Rectal smooth muscle tissue (tissue), 1 donor: ENCODE results near the gene AANAT.
"Not testable (repeated sequence)": the region's sequence is repeated elsewhere in the genome, so short reads cannot be mapped to it uniquely, and the experiment has no call there.

Experiments used
- H3K27ac ChIP-seq: one replicate; pipeline ENCODE4 v1.7.0; 2013; ENCODE audit warnings: low read depth, low read length, inconsistent platforms
- H3K27me3 ChIP-seq: one replicate; pipeline ENCODE4 v1.7.0; 2013; ENCODE audit warnings: low read length; ENCODE audit not compliant: control insufficient read depth, insufficient read depth
- H3K36me3 ChIP-seq: one replicate; pipeline ENCODE4 v1.7.0; 2013; ENCODE audit warnings: low read length; ENCODE audit not compliant: control insufficient read depth, insufficient read depth
- H3K4me1 ChIP-seq: one replicate; pipeline ENCODE4 v1.7.0; 2013; ENCODE audit warnings: low read length; ENCODE audit not compliant: control insufficient read depth, insufficient read depth
- H3K4me3 ChIP-seq: one replicate; pipeline ENCODE4 v1.7.0; 2013; ENCODE audit warnings: low read length
- H3K9ac ChIP-seq: one replicate; pipeline ENCODE4 v1.7.0; 2013; ENCODE audit warnings: low read length

The AANAT gene

GRCh38 chr17:76511668-76512365, 44.4 kb downstream of the AANAT start:
- Histone ChIP-seq H3K27ac (no peak overlapping the region), H3K36me3 (no peaks in the 10 kb centered on the region)

GRCh38 chr17:76512366-76513305, 45.2 kb downstream of the AANAT start:
- H3K27ac ChIP-seq: no peak overlapping the region
- no peak overlapping the region for H3K9ac ChIP-seq

More at GRCh38 chr17:76511668-76512365, 44.4 kb downstream of the AANAT start:
- Histone ChIP-seq H3K27me3 (peaks cover under 1% of the 10 kb centered on the region), H3K9ac (no peak overlapping the region), H3K4me1 (peaks cover 4% of the 10 kb centered on the region), H3K4me3 (no peak overlapping the region)

GRCh38 chr17:76513306-76513692, 45.9 kb downstream of the AANAT start:
- Histone ChIP-seq H3K9ac (no peak overlapping the region), H3K4me3 (no peak overlapping the region), H3K4me1 (peaks cover 4% of the 10 kb centered on the region), H3K36me3 (no peaks in the 10 kb centered on the region), H3K27ac (no peak overlapping the region), H3K27me3 (no peaks in the 10 kb centered on the region)

More at GRCh38 chr17:76512366-76513305, 45.2 kb downstream of the AANAT start:
- Histone ChIP-seq H3K36me3 (no peaks in the 10 kb centered on the region), H3K4me3 (no peak overlapping the region), H3K4me1 (peaks cover 4% of the 10 kb centered on the region), H3K27me3 (no peaks in the 10 kb centered on the region)

- not testable (repeated sequence) for H3K36me3 ChIP-seq
These were observed 47.0 kb downstream of the AANAT start for GRCh38 chr17:76514355-76514754.

GRCh38 chr17:76515274-76515949, 48.0 kb downstream of the AANAT start:
- peaks cover 4% of the 10 kb centered on the region for H3K4me1 ChIP-seq
- no peaks in the 10 kb centered on the region for H3K36me3 ChIP-seq
- no peaks in the 10 kb centered on the region for H3K27me3 ChIP-seq
- H3K4me3 ChIP-seq: peak overlapping the region; percentile 52
- H3K27ac ChIP-seq: peak overlapping the region; percentile 55
- H3K9ac ChIP-seq: no peak overlapping the region

More at GRCh38 chr17:76514355-76514754, 47.0 kb downstream of the AANAT start:
- H3K4me3 ChIP-seq, H3K27me3 ChIP-seq, H3K27ac ChIP-seq, H3K9ac ChIP-seq, H3K4me1 ChIP-seq: not testable (repeated sequence)

- Histone ChIP-seq H3K36me3 (no peaks in the 10 kb centered on the region), H3K4me1 (peaks cover 4% of the 10 kb centered on the region), H3K4me3 (no peak overlapping the region), H3K27ac (no peak overlapping the region), H3K9ac (no peak overlapping the region), H3K27me3 (no peaks in the 10 kb centered on the region)
These were observed 50.2 kb downstream of the AANAT start for GRCh38 chr17:76517638-76518038.

GRCh38 chr17:76519048-76519966, 51.9 kb downstream of the AANAT start:
- no peak overlapping the region for H3K4me3 ChIP-seq
- no peaks in the 10 kb centered on the region for H3K36me3 ChIP-seq
- peaks cover 2% of the 10 kb centered on the region for H3K27me3 ChIP-seq
- peaks cover 4% of the 10 kb centered on the region for H3K4me1 ChIP-seq
- H3K9ac ChIP-seq: no peak overlapping the region
- H3K27ac ChIP-seq: no peak overlapping the region
